Common myeloid progenitor, CD34-positive (primary cell): Measurements from ENCODE around the gene LMO7. TPM values are rescaled to one million over a fixed set of nuclear protein-coding genes. Genes with fewer than 3 reads are reported as not detected.
A peak's percentile ranks its signal among the peaks of the same experiment; 100 is the strongest.

Experiments
- CTCF ChIA-PET: fragments of 350-600 bp; sonication (Branson Sonifier 250); formaldehyde crosslinking; loops from one replicate; lab custom pipeline; 2021; ENCODE audit warnings: antibody characterized with exemption; lab: Charles Lee
- POLR2A ChIA-PET: fragments of 350-600 bp; sonication (Branson Sonifier 250); formaldehyde crosslinking; loops from one replicate; lab custom pipeline; 2021; ENCODE audit warnings: antibody characterized with exemption; lab: Charles Lee
- DNase-seq, 3 donors: peaks; one replicate each; pipeline versions ENCODE4 v3.0.0 to v3.0.0-alpha.2; 2013
- H3K27ac ChIP-seq, 2 experiments: 1 replicate in 1 of 2; 2 replicates in 1 of 2; pipeline ENCODE4 v1.7.0; 2013; ENCODE audit warnings: inconsistent platforms in 2 of 2, low read length in 2 of 2, mild to moderate bottlenecking in 2 of 2, low read depth in 1 of 2, moderate library complexity in 1 of 2; ENCODE audit not compliant: severe bottlenecking in 2 of 2, insufficient read depth in 1 of 2, poor library complexity in 1 of 2
- H3K27me3 ChIP-seq, 5 experiments: replicated peaks in 2 of 5; 1 replicate in 3 of 5; 2 replicates in 2 of 5; pipeline versions ENCODE4 v1.6.1 to v1.7.0; 2013; ENCODE audit warnings: low read length in 4 of 5, mild to moderate bottlenecking in 2 of 5, moderate library complexity in 2 of 5, inconsistent platforms in 1 of 5; ENCODE audit not compliant: insufficient read depth in 5 of 5, control insufficient read depth in 4 of 5
- H3K36me3 ChIP-seq, 4 experiments: 1 replicate in 2 of 4; 2 replicates in 2 of 4; pipeline versions ENCODE4 v1.6.1 to v1.7.0; 2013; ENCODE audit warnings: low read length in 3 of 4, control low read depth in 1 of 4, mild to moderate bottlenecking in 1 of 4; ENCODE audit not compliant: control insufficient read depth in 4 of 4, insufficient read depth in 4 of 4
- H3K4me1 ChIP-seq, 4 experiments: 1 replicate in 3 of 4; 2 replicates in 1 of 4; pipeline versions ENCODE4 v1.6.1 to v1.7.1; 2013; ENCODE audit warnings: low read length in 3 of 4, mild to moderate bottlenecking in 3 of 4, control low read depth in 1 of 4, inconsistent platforms in 1 of 4, moderate library complexity in 1 of 4; ENCODE audit not compliant: control insufficient read depth in 4 of 4, insufficient read depth in 4 of 4; ENCODE audit errors: control extremely low read depth in 1 of 4
- H3K4me3 ChIP-seq, 7 experiments: 1 replicate in 4 of 7; 2 replicates in 3 of 7; pipeline versions ENCODE4 v1.5.1 to v1.7.0; 2013; ENCODE audit warnings: mild to moderate bottlenecking in 7 of 7, low read length in 6 of 7, moderate library complexity in 6 of 7, inconsistent platforms in 2 of 7, low read depth in 2 of 7, control low read depth in 1 of 7; ENCODE audit not compliant: insufficient read depth in 4 of 7, control insufficient read depth in 1 of 7; ENCODE audit errors: extremely low read depth in 1 of 7
- H3K9me3 ChIP-seq, 5 experiments: 1 replicate in 4 of 5; 2 replicates in 1 of 5; pipeline versions ENCODE4 v1.6.1 to v1.7.1; 2013; ENCODE audit warnings: low read length in 4 of 5, mild to moderate bottlenecking in 2 of 5, inconsistent platforms in 1 of 5, low read depth in 1 of 5, moderate library complexity in 1 of 5; ENCODE audit not compliant: control insufficient read depth in 4 of 5, insufficient read depth in 2 of 5; ENCODE audit errors: control extremely low read depth in 1 of 5
- WGBS: methylation state at CpG from one replicate; pipeline ENCODE4 v1.1.5; 2013; ENCODE audit not compliant: insufficient coverage; 5-methylcytosine and 5-hydroxymethylcytosine counted together
- polyA plus RNA-seq: library from polyadenylated mRNA; unstranded; fragments of 120-200 nt; gene quantifications from one replicate; pipeline ENCODE4 v1.2.1, GENCODE V29; 2013

Gene LMO7
- polyA plus RNA-seq, result 14.9 TPM

DNA sequence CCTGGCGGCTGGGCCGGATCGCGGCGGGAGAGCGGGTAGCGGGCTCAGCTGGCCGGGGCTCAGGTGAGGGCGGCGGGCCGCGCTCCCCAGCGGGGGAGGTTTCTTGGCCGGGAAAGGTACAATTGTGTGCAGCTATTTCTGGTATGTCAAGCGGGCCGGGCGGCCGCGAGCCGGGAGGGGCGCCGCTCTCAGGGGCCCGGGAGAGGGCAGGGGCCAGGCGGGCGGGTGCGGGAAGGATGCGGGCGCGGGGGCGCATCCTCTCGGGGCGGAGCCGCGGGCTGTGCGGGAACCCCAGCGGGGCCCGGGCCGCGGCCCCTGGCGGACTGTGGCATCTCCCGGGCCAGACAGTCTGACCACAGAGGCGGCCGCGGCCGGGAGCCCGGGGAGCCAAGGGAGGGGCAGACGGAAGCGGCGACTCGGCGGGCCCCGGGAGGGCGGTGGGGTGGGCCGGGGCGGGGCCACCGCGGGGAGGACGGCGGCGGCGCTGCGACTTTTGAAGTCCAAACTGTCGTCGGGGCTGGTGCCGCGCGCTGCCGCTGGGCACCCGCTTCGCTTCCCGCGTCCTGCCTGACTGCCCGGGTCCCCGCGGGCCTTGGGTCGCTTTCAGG is at the start of gene LMO7:
Gene LMO7, plus strand, starts transcription at position 503 of the 608 bp plus-strand sequence. CDS start 328 bp downstream, outside the sequence.
- Histone ChIP-seq H3K36me3 (no peaks in the 10 kb centered on the region), H3K9me3 (no peaks in the 10 kb centered on the region), H3K4me3 (peak within 1 kb of the TSS; percentile 40 to 83 (median 74)), H3K27me3 (peaks cover 3 to 13% (median 10%) of the 10 kb centered on the region in 5 experiments), H3K27ac (no peak within 1 kb of the TSS), H3K4me1 (peaks cover 5 to 23% (median 14%) of the 10 kb centered on the region in 4 experiments)
- ChIA-PET CTCF (no interaction called here), POLR2A (no interaction called here)
- 0% methylated on average over 47 of the region's 76 CpGs for WGBS
- peak; percentile 42 to 82 (median 63) for DNase-seq

DNA sequence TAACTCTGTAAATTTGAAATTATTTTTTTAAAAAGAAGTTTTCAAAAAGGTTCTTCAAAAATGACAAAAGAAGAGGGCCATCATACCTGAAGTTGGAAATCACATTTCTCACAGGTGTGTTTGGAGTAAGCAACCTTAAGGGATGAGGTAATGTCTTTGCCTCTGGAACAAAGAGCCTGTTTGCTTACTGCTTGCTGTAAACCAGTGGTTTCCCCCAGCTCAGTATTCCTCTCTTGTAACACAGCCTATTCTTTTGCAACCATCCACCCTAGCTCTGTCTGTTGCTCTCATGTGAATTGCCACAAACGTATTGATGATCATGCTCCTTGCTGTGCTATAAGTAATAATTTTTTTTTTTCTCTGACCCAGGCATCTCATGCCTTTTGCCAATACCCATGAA is 48.5 kb upstream of the LMO7 start:
- H3K4me1 ChIP-seq, result no peaks in the 10 kb centered on the region
- H3K9me3 ChIP-seq, result peaks cover 0 to 23% (median 13%) of the 10 kb centered on the region in 5 experiments
- H3K27ac ChIP-seq, result no peak overlapping the region
- CTCF ChIA-PET, result no interaction called here
- POLR2A ChIA-PET, result interaction anchor here (0.6 kb wide), 1 partner anchor 274 kb away, joined by 3 read pairs; no protein-coding TSS in a partner anchor
- DNase-seq, result no peak
- no CpG with 5 or more reads among the region's 1 CpG for WGBS
- no peaks in the 10 kb centered on the region for H3K27me3 ChIP-seq
- peaks cover 6 to 40% (median 18%) of the 10 kb centered on the region in 4 experiments for H3K36me3 ChIP-seq
- no peak overlapping the region for H3K4me3 ChIP-seq

DNA sequence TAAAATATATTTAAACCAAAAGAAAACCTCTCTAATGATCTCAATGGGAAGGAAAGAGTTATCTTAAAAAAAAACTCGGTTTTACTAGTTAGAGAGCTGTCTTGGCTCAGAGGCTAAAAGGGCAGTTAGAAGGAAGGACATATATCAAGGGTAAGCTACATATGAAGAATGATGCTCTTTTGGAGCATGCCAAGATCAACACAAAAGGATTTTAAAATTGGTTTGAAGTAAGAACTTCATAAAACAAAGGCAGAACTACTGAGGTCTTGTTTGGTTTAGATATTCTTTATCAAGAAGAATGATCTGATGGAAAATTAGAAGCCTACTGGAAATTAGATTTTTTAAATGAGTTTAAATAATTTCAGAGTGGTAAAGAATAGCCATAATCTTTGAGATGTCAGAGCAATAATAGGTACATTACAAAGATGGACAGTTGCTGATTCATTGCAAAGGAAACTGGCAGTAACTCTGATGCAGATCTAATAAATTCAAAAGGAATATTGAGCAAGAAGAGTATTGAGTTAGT is 39.4 kb upstream of the LMO7 start:
- no peak overlapping the region for H3K27ac ChIP-seq
- no peak for DNase-seq
- CTCF ChIA-PET, result no interaction called here
- POLR2A ChIA-PET, result no interaction called here
- H3K4me3 ChIP-seq, result no peak overlapping the region
- H3K9me3 ChIP-seq, result no peaks in the 10 kb centered on the region
- no peaks in the 10 kb centered on the region for H3K4me1 ChIP-seq
- H3K27me3 ChIP-seq, result no peaks in the 10 kb centered on the region
- H3K36me3 ChIP-seq, result peaks cover 5 to 10% (median 7%) of the 10 kb centered on the region in 4 experiments
- WGBS, result 60% methylated on average over 1 of the region's 1 CpG

DNA sequence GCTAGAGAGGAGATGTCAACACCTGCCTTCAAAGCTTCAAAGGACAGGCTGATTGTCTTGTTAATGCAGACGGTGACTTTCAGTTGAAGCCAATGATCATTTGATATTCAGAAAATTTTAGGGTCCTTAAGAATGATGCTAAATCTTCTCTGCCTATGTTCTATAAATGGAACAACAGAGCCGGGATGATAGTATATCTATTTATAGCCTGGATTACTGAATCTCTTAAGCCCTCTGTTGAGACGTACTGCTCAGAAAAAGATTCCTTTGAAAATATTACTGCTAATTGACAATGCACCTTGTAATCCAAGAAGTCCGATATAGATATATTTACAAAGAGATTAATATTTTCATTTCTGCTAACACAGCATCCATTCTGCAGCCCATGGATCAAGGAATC is 35.8 kb upstream of the LMO7 start:
- Histone ChIP-seq H3K36me3 (peaks cover 4 to 13% (median 9%) of the 10 kb centered on the region in 4 experiments), H3K4me3 (no peak overlapping the region), H3K27ac (no peak overlapping the region), H3K9me3 (no peaks in the 10 kb centered on the region), H3K27me3 (no peaks in the 10 kb centered on the region), H3K4me1 (no peaks in the 10 kb centered on the region)
- CTCF ChIA-PET, result no interaction called here
- WGBS, result 50% methylated on average over 2 of the region's 4 CpGs
- POLR2A ChIA-PET, result no interaction called here
- DNase-seq, result no peak

DNA sequence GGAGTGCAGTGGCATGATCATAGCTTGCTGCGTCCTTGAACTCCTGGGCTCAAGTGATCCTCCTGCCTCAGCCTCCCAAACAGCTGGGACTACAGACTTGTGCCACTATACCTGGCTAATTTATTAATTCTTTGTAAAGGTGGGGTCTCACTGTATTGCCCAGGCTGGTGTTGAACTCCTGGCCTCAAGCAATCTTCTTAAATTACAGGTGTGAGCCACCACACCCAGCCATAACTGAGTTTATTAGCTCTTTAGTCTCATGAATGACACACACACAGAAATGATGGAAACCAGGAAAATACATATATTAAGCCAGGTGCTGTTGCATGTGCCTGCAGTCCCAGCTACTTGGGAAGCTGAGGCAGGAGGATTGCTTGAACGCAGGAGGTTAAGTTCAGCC is 33.1 kb upstream of the LMO7 start:
- POLR2A ChIA-PET, result no interaction called here
- H3K4me1 ChIP-seq, result no peaks in the 10 kb centered on the region
- no peak overlapping the region for H3K4me3 ChIP-seq
- H3K27ac ChIP-seq, result no peak overlapping the region
- no peaks in the 10 kb centered on the region for H3K9me3 ChIP-seq
- DNase-seq, result no peak
- WGBS, result 100% methylated on average over 1 of the region's 2 CpGs
- CTCF ChIA-PET, result interaction anchor here (1.2 to 1.8 kb wide), 2 partner anchors 11 to 18 kb away, joined by 3 to 5 read pairs; no protein-coding TSS in a partner anchor
- peaks cover 7 to 17% (median 10%) of the 10 kb centered on the region in 4 experiments for H3K36me3 ChIP-seq
- no peaks in the 10 kb centered on the region for H3K27me3 ChIP-seq

DNA sequence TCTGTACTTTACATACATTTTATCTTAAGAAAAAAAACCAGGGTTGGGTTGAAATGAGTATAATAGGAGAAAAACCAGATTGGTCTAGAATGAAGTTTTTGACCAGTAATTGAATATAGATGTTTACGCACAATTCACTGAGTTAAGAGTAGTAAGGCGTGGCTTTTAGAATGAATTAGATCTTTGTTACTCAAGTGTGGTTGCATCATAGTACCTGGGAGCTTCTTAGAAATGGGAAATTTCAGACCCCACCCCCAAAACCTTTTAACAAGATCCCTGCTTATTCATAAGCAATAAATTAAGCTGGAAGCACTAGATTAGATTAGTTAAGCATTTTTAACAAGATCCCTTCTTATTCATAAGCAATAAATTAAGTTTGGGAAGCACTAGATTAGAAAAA is 28.7 kb upstream of the LMO7 start:
- ChIA-PET CTCF (interaction anchor here (0.9 kb wide), 1 partner anchor 10 kb away, joined by 8 read pairs; no protein-coding TSS in a partner anchor), POLR2A (no interaction called here)
- Histone ChIP-seq H3K27ac (no peak overlapping the region), H3K4me3 (no peak overlapping the region), H3K36me3 (peaks cover 4 to 10% (median 8%) of the 10 kb centered on the region in 4 experiments), H3K27me3 (no peaks in the 10 kb centered on the region), H3K9me3 (no peaks in the 10 kb centered on the region), H3K4me1 (no peaks in the 10 kb centered on the region)
- DNase-seq, result no peak
- WGBS, result 90% methylated on average over 2 of the region's 2 CpGs

DNA sequence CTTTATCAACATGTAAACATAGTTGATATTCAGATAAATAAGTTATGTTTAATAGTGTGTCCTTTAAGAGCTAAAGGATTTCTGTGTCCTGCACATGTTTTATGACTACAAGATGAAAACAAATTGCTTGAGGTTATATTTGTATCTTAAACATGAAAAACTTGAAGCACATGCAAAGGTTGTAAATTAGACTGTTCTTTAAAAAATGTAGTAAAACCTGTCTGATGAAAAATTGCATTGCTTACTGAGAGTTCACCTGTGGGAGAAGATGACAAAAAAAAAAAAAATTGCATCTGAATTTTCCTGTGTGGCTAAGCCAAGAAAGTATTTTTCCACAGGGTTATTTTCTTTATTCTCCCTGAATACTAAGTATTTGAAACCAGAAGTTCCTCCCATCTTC is 25.7 kb upstream of the LMO7 start:
- Histone ChIP-seq H3K9me3 (no peaks in the 10 kb centered on the region), H3K27ac (no peak overlapping the region), H3K4me3 (no peak overlapping the region), H3K36me3 (peaks cover 4 to 10% (median 5%) of the 10 kb centered on the region in 4 experiments), H3K27me3 (no peaks in the 10 kb centered on the region), H3K4me1 (no peaks in the 10 kb centered on the region)
- ChIA-PET POLR2A (no interaction called here), CTCF (no interaction called here)
- DNase-seq, result no peak
